K562 (cell line): Measurements from ENCODE around the gene NEURL1.

Experiments used
- CTCF ChIP-seq, 3 experiments: IDR thresholded peaks in 2 of 3; conservative IDR thresholded peaks in 1 of 3; 2 replicates each; pipeline ENCODE4 v1.5.1; 2011 to 2012; ENCODE audit warnings: low read length in 3 of 3, mild to moderate bottlenecking in 3 of 3, control low read depth in 2 of 3, improper control_type of control experiment in 1 of 3, inconsistent platforms in 1 of 3, low read depth in 1 of 3, mixed read lengths in 1 of 3, moderate library complexity in 1 of 3; ENCODE audit not compliant: insufficient read depth in 2 of 3
- TAF7 ChIP-seq: fragments of 450-650 bp; IDR thresholded peaks from 2 replicates; pipeline ENCODE4 v1.6.1; 2016; ENCODE audit warnings: missing genetic modification characterization, missing compliant biosample characterization
- TARDBP ChIP-seq: fragments of 450-650 bp; IDR thresholded peaks from 2 replicates; pipeline ENCODE4 v1.6.1; 2016
- ZBTB2 ChIP-seq: fragments of 450-650 bp; IDR thresholded peaks from 2 replicates; pipeline ENCODE4 v1.6.1; 2016; ENCODE audit warnings: antibody characterized with exemption

GRCh38 chr10:103457176-103457712, 36.3 kb upstream of the NEURL1 start:
- TF ChIP-seq TARDBP (no peak), ZBTB2 (no peak), CTCF (IDR thresholded peaks at IDR 0.05 in 2 of 3, conservative IDR thresholded peaks at IDR 0.05 in 1 of 3; ENCODE audit: insufficient read depth in 2 of 3, low read depth in 1 of 3, low read length in 3 of 3) (no peak), TAF7 (tag) (no peak)
